BE2C (cell line): Measurements from ENCODE around the gene BMP6.

ENCODE experiments used
- DNase-seq: peaks from one replicate; pipeline ENCODE4 v3.0.0-alpha.2; 2020
- H3K27me3 ChIP-seq: fragments of 250-450 bp; sonication (Bioruptor Pico); 2 replicates; pipeline ENCODE4 v1.5.1; 2020; ENCODE audit warnings: mild to moderate bottlenecking
- H3K36me3 ChIP-seq: fragments of 250-450 bp; sonication (Bioruptor Pico); 2 replicates; pipeline ENCODE4 v1.5.1; 2020; ENCODE audit warnings: mild to moderate bottlenecking
- H3K4me1 ChIP-seq: fragments of 250-450 bp; sonication (Bioruptor Pico); 2 replicates; pipeline ENCODE4 v1.5.1; 2020
- H3K4me3 ChIP-seq: 2 replicates; pipeline ENCODE4 v1.5.1; 2011; ENCODE audit warnings: low read depth, low read length
- H3K9me3 ChIP-seq: fragments of 250-450 bp; sonication (Bioruptor Pico); 2 replicates; pipeline ENCODE4 v1.5.1; 2020
- CTCF ChIP-seq: IDR thresholded peaks from 2 replicates; pipeline ENCODE4 v1.5.1; 2012; ENCODE audit warnings: mild to moderate bottlenecking, low read depth, low read length

The BMP6 gene

GRCh38 chr6:7745942-7746341 lies 20.0 kb downstream of the BMP6 start:
- H3K27me3 ChIP-seq: peaks cover 57% of the 10 kb centered on the region
- no peak for TF ChIP-seq CTCF
- no peak overlapping the region for H3K4me3 ChIP-seq
- no peaks in the 10 kb centered on the region for H3K9me3 ChIP-seq
- no peak for DNase-seq
- H3K36me3 ChIP-seq: no peaks in the 10 kb centered on the region
- H3K4me1 ChIP-seq: no peaks in the 10 kb centered on the region

- DNase-seq: no peak
- peaks cover 56% of the 10 kb centered on the region for H3K27me3 ChIP-seq
- no peak overlapping the region for H3K4me3 ChIP-seq
- TF ChIP-seq CTCF: no peak
- H3K9me3 ChIP-seq: no peaks in the 10 kb centered on the region
- no peaks in the 10 kb centered on the region for H3K4me1 ChIP-seq
- H3K36me3 ChIP-seq: no peaks in the 10 kb centered on the region
These were observed 21.1 kb downstream of the BMP6 start for GRCh38 chr6:7747016-7747415.

- Histone ChIP-seq H3K27me3 (peaks cover 52% of the 10 kb centered on the region), H3K36me3 (no peaks in the 10 kb centered on the region), H3K9me3 (no peaks in the 10 kb centered on the region), H3K4me3 (no peak overlapping the region), H3K4me1 (no peaks in the 10 kb centered on the region)
- no peak for TF ChIP-seq CTCF
- no peak for DNase-seq
These were observed 21.5 kb downstream of the BMP6 start for GRCh38 chr6:7747433-7747832.

GRCh38 chr6:7747901-7748504 lies 22.1 kb downstream of the BMP6 start:
- no peaks in the 10 kb centered on the region for H3K36me3 ChIP-seq
- no peaks in the 10 kb centered on the region for H3K4me1 ChIP-seq
- peaks cover 46% of the 10 kb centered on the region for H3K27me3 ChIP-seq
- no peaks in the 10 kb centered on the region for H3K9me3 ChIP-seq
- no peak overlapping the region for H3K4me3 ChIP-seq
- no peak for DNase-seq
- no peak for TF ChIP-seq CTCF

GRCh38 chr6:7749478-7749877 lies 23.6 kb downstream of the BMP6 start:
- H3K4me1 ChIP-seq: no peaks in the 10 kb centered on the region
- no peak for TF ChIP-seq CTCF
- no peaks in the 10 kb centered on the region for H3K36me3 ChIP-seq
- H3K9me3 ChIP-seq: no peaks in the 10 kb centered on the region
- DNase-seq: no peak
- H3K4me3 ChIP-seq: no peak overlapping the region
- peaks cover 34% of the 10 kb centered on the region for H3K27me3 ChIP-seq

- H3K4me3 ChIP-seq: no peak overlapping the region
- TF ChIP-seq CTCF: no peak
- H3K9me3 ChIP-seq: no peaks in the 10 kb centered on the region
- H3K27me3 ChIP-seq: peaks cover 27% of the 10 kb centered on the region
- no peak for DNase-seq
- no peaks in the 10 kb centered on the region for H3K4me1 ChIP-seq
- H3K36me3 ChIP-seq: no peaks in the 10 kb centered on the region
These were observed 24.3 kb downstream of the BMP6 start for GRCh38 chr6:7750197-7750596.
